ELR (cell line): ENCODE data around the gene RORC.
"Not testable (repeated sequence)": the region's sequence is repeated elsewhere in the genome, so short reads cannot be mapped to it uniquely, and the experiment has no call there.

Experiments used
- DNase-seq: peaks from one replicate; pipeline ENCODE4 v3.0.0-alpha.2; 2015; ENCODE audit warnings: low read depth

RORC gene

GRCh38 chr1:151805066-151805820 lies 26.4 kb downstream of the RORC start, which contains the start of gene LINGO4:
TSS of gene LINGO4 (minus strand) at chr1:151805419. CDS start at chr1:151802704, 2,715 bp downstream.
- DNase-seq, result no peak

- DNase-seq, result no peak
These were observed 27.7 kb downstream of the RORC start for GRCh38 chr1:151803915-151804314.

- DNase-seq, result no peak
These were observed 28.4 kb downstream of the RORC start for GRCh38 chr1:151803164-151803563.

- no peak for DNase-seq
These were observed 29.2 kb downstream of the RORC start for GRCh38 chr1:151802372-151802771.

- DNase-seq, result no peak
These were observed 29.8 kb downstream of the RORC start for GRCh38 chr1:151801846-151802245.

GRCh38 chr1:151801310-151801820 lies 30.2 kb downstream of the RORC start:
- DNase-seq, result no peak

- DNase-seq, result no peak
These were observed 30.8 kb downstream of the RORC start for GRCh38 chr1:151800830-151801229.

GRCh38 chr1:151799179-151800022 lies 32.2 kb downstream of the RORC start:
- DNase-seq, result peak; percentile 56

- DNase-seq, result no peak
These were observed 33.0 kb downstream of the RORC start for GRCh38 chr1:151798571-151798970.

GRCh38 chr1:151790940-151791651 lies 40.5 kb downstream of the RORC start:
- peak; percentile 58 for DNase-seq

- DNase-seq, result peak; percentile 100
These were observed 41.3 kb downstream of the RORC start, which contains the start of gene TDRKH for GRCh38 chr1:151790071-151790939. TSS of gene TDRKH (minus strand) at chr1:151790500. CDS start at chr1:151783022, 7,478 bp downstream.

GRCh38 chr1:151787689-151788088 lies 43.9 kb downstream of the RORC start:
- no peak for DNase-seq

- no peak for DNase-seq
These were observed 47.8 kb downstream of the RORC start for GRCh38 chr1:151783796-151784195.

GRCh38 chr1:151782741-151783140 lies 48.9 kb downstream of the RORC start:
- DNase-seq, result no peak

- DNase-seq, result not testable (repeated sequence)
These were observed 49.6 kb downstream of the RORC start for GRCh38 chr1:151782026-151782425.

GRCh38 chr1:151780736-151781135 lies 50.9 kb downstream of the RORC start:
- not testable (repeated sequence) for DNase-seq

GRCh38 chr1:151779852-151780251 lies 51.8 kb downstream of the RORC start:
- no peak for DNase-seq

GRCh38 chr1:151777317-151777716 lies 54.3 kb downstream of the RORC start:
- DNase-seq, result no peak

- no peak for DNase-seq
These were observed 54.9 kb downstream of the RORC start for GRCh38 chr1:151776665-151777062.

- no peak for DNase-seq
These were observed 55.5 kb downstream of the RORC start for GRCh38 chr1:151775894-151776664.
